IMR-90 (cell line): ENCODE measurements around the gene RAB11FIP3. TPM values are rescaled to one million over a fixed set of nuclear protein-coding genes. Genes with fewer than 3 reads are reported as not detected.

Experiments used
- ATAC-seq: fragments of 200-7000 bp; cut with Tn5 transposase; 2 replicates; pipeline ENCODE4 v1.9.1; 2020; ENCODE audit warnings: low read depth, mild to moderate bottlenecking, moderate library complexity
- BruUV-seq: library from RNA; stranded (reverse); fragments of 400-500 nt; replicated peaks from 2 replicates; lab custom pipeline; 2021; lab: Mats Ljungman, UMichigan
- CTCF ChIA-PET: fragments of 300-600 bp; formaldehyde crosslinking; extraction: SDS; loops from one replicate; lab custom pipeline; 2021; ENCODE audit warnings: antibody characterized with exemption; lab: Yijun Ruan, JAX
- POLR2A ChIA-PET: fragments of 300-600 bp; sonication (Branson Sonifier 250); formaldehyde crosslinking; loops from one replicate; lab custom pipeline; 2022; ENCODE audit warnings: antibody characterized with exemption; ENCODE audit not compliant: unreplicated experiment; lab: Charles Lee
- DNase-seq: peaks from one replicate; pipeline ENCODE4 v3.0.0; 2013
- H2AFZ ChIP-seq: replicated peaks from 2 replicates; pipeline ENCODE3; 2013; ENCODE audit warnings: low read length, mild to moderate bottlenecking; ENCODE audit not compliant: poor library complexity
- H2AK5ac ChIP-seq: 2 replicates; pipeline ENCODE4 v1.6.1; 2013; ENCODE audit warnings: low read depth, low read length, inconsistent platforms
- H2AK9ac ChIP-seq: replicated peaks from 2 replicates; pipeline ENCODE3; 2013; ENCODE audit warnings: mild to moderate bottlenecking, low read depth, low read length, moderate library complexity; ENCODE audit not compliant: poor library complexity
- H2BK120ac ChIP-seq: 2 replicates; pipeline ENCODE4 v1.6.1; 2013; ENCODE audit warnings: low read depth, low read length, inconsistent platforms
- H2BK15ac ChIP-seq: 3 replicates; pipeline ENCODE4 v1.6.1; 2013; ENCODE audit warnings: low read depth, low read length, inconsistent platforms
- H2BK20ac ChIP-seq: 2 replicates; pipeline ENCODE4 v1.6.1; 2013; ENCODE audit warnings: low read depth, mild to moderate bottlenecking, inconsistent platforms, low read length, moderate library complexity
- H2BK5ac ChIP-seq: 2 replicates; pipeline ENCODE4 v1.6.1; 2013; ENCODE audit warnings: mild to moderate bottlenecking, low read depth, low read length, inconsistent platforms; ENCODE audit not compliant: poor library complexity, severe bottlenecking
- H3K14ac ChIP-seq: replicated peaks from 2 replicates; pipeline ENCODE4 v1.6.1; 2013; ENCODE audit warnings: low read depth, low read length, inconsistent platforms
- H3K18ac ChIP-seq: 2 replicates; pipeline ENCODE4 v1.6.1; 2013; ENCODE audit warnings: low read depth, low read length, control low read depth
- H3K23ac ChIP-seq: 2 replicates; pipeline ENCODE4 v1.6.1; 2013; ENCODE audit warnings: low read depth, low read length, inconsistent platforms
- H3K27ac ChIP-seq: 2 replicates; pipeline ENCODE4 v1.5.1; 2013; ENCODE audit warnings: mild to moderate bottlenecking, control low read depth, low read length; ENCODE audit not compliant: insufficient read depth
- H3K27me3 ChIP-seq: 2 replicates; pipeline ENCODE4 v1.6.1; 2013; ENCODE audit warnings: low read length; ENCODE audit not compliant: control insufficient read depth, insufficient read depth
- H3K36me3 ChIP-seq: 2 replicates; pipeline ENCODE4 v1.6.1; 2013; ENCODE audit warnings: low read length, mixed read lengths; ENCODE audit not compliant: control insufficient read depth, insufficient read depth
- H3K4ac ChIP-seq: 2 replicates; pipeline ENCODE4 v1.6.1; 2013; ENCODE audit warnings: low read depth, low read length, inconsistent platforms
- H3K4me1 ChIP-seq: 2 replicates; pipeline ENCODE4 v1.6.1; 2013; ENCODE audit warnings: low read length, mixed read lengths; ENCODE audit not compliant: control insufficient read depth, insufficient read depth
- H3K4me2 ChIP-seq: 2 replicates; pipeline ENCODE4 v1.6.1; 2013; ENCODE audit warnings: low read depth, mild to moderate bottlenecking, control low read depth, low read length, moderate library complexity
- H3K4me3 ChIP-seq: 2 replicates; pipeline ENCODE4 v1.5.1; 2013; ENCODE audit warnings: low read depth, mild to moderate bottlenecking, control low read depth, low read length, moderate library complexity; ENCODE audit not compliant: insufficient read depth
- H3K56ac ChIP-seq: 2 replicates; pipeline ENCODE4 v1.6.1; 2013; ENCODE audit warnings: low read length, inconsistent platforms; ENCODE audit not compliant: insufficient read depth; ENCODE audit errors: extremely low read depth
- H3K79me1 ChIP-seq, 2 experiments: 2 replicates each; pipeline ENCODE4 v1.6.1; 2013; ENCODE audit warnings: low read length in 2 of 2, inconsistent platforms in 1 of 2, low read depth in 1 of 2
- H3K9ac ChIP-seq: 2 replicates; pipeline ENCODE4 v1.6.1; 2013; ENCODE audit warnings: low read depth, low read length, control low read depth
- H3K9me1 ChIP-seq: 2 replicates; pipeline ENCODE4 v1.6.1; 2013; ENCODE audit warnings: low read length, inconsistent platforms; ENCODE audit not compliant: insufficient read depth
- H3K9me3 ChIP-seq: 2 replicates; pipeline ENCODE4 v1.6.1; 2013; ENCODE audit warnings: low read length; ENCODE audit not compliant: control insufficient read depth, insufficient read depth
- H4K20me1 ChIP-seq: 2 replicates; pipeline ENCODE4 v1.6.1; 2013; ENCODE audit warnings: low read length, inconsistent platforms; ENCODE audit not compliant: insufficient read depth
- H4K5ac ChIP-seq: 2 replicates; pipeline ENCODE4 v1.6.1; 2013; ENCODE audit warnings: mild to moderate bottlenecking, low read depth, low read length, control low read depth
- H4K8ac ChIP-seq, 2 experiments: 2 replicates each; pipeline ENCODE4 v1.6.1; 2013; ENCODE audit warnings: low read depth in 2 of 2, low read length in 2 of 2, control low read depth in 1 of 2, inconsistent platforms in 1 of 2
- H4K91ac ChIP-seq: 2 replicates; pipeline ENCODE4 v1.6.1; 2013; ENCODE audit warnings: low read depth, low read length, inconsistent platforms; ENCODE audit not compliant: insufficient read depth
- MAZ ChIP-seq: IDR thresholded peaks from 2 replicates; pipeline ENCODE4 v1.6.1; 2012; ENCODE audit warnings: low read depth, mild to moderate bottlenecking, low read length, improper control_type of control experiment, moderate library complexity, borderline replicate concordance
- WGBS, 2 experiments: methylation state at CpG; one replicate each; pipeline versions ENCODE4 v1.1.5 to v1.1.7; 2013; ENCODE audit warnings: missing lambda C conversion rate in 2 of 2; ENCODE audit not compliant: insufficient read length in 1 of 2; ENCODE audit errors: extremely low coverage in 2 of 2; 5-methylcytosine and 5-hydroxymethylcytosine counted together
- dilution Hi-C: fragments of 300-500 bp; cut with HindIII; formaldehyde crosslinking; loops from one replicate; pipeline ENCODE4 v1.14.3; 2018; ENCODE audit warnings: low sequenced_read_pairs; ENCODE audit not compliant: unreplicated experiment
- in situ Hi-C: fragments of 300-500 bp; cut with MboI; formaldehyde crosslinking; loops from 3 replicates; pipeline ENCODE4 v1.14.3; 2019; ENCODE audit warnings: low sequenced_read_pairs, inconsistent platforms, mixed read lengths
- intact Hi-C: fragments of 100-400 bp; cut with micrococcal nuclease; formaldehyde crosslinking; loops from 2 replicates; pipeline ENCODE4 v1.10.0; 2022
- polyA plus RNA-seq, 3 experiments: library from polyadenylated mRNA; depleted of rRNA; stranded (reverse); fragments of >200 nt; gene quantifications; 2 replicates each; pipeline ENCODE4 v1.2.3, GENCODE V29; 2012; ENCODE audit warnings: low replicate concordance in 1 of 3
- total RNA-seq: library from RNA; depleted of rRNA; stranded (reverse); fragments of >200 nt; gene quantifications from 2 replicates; pipeline ENCODE4 v1.2.3, GENCODE V29; 2012

The RAB11FIP3 gene
- total and polyA plus RNA-seq, 2 of the 4 experiments (the other 2 are of a cell fraction) = 7.5 to 22.5 TPM

DNA sequence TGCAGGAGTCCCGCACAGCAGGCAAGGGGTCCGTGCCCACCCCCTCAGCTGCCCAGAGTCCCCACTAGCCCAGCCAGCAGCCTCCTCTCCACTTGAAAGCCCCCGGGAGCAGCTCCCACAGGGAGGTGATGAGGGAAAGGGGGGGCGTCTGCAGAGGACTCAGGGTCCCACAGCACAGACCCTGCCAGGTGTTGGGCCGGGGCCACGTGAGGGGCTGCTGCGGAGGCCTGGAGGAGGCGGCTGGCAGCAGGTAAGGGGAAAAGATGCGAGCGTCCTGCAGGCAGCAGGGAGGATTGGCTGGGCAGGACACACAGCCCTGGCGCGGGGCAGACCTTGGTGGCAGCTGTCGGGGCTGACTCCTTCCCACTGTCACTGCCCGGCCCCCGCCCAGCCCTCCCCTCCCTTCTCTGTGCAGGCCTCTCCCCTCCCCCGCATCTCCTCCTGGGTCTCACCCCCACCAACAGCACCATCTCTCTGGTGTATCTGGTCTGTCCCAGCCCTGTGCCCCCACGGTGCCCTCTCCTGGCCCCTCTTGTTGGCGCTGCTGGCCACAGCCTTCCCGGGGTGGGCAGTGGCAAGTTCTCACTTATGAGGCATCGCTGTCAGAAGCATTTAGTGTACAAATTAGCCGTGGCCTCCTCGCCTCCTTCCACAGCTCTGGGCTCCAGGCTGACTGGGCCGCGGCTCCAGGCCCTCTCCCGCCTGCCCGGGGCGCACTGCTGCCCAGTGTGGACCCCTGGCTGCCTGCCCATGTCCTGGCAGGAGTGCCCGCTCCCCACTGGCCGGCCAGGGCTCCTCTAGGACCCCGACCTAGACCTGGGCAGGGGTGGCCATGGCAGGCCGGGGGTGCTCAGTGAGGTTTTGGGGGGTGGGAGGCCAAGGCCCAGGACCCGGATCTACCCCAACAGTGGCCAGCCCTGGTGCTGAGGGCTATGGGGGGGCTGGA lies 130.4 kb downstream of the RAB11FIP3 start:
- H4K91ac ChIP-seq = no peak overlapping the region
- H2AFZ ChIP-seq = no peak overlapping the region
- H3K79me1 ChIP-seq = no peaks in the 10 kb centered on the region; a peak in 1 of 4 replicates
- H3K14ac ChIP-seq = no peak overlapping the region
- H3K4me2 ChIP-seq = no peak overlapping the region
- no peak overlapping the region for H4K5ac ChIP-seq
- DNase-seq = no peak
- peaks cover 29% of the 10 kb centered on the region for H3K27me3 ChIP-seq
- peaks cover 14% of the 10 kb centered on the region for H3K36me3 ChIP-seq
- H3K56ac ChIP-seq = no peak overlapping the region
- in situ Hi-C loops = no loop called here
- no peak overlapping the region for H3K23ac ChIP-seq
- ATAC-seq = no peak
- no peak overlapping the region for H3K4ac ChIP-seq
- no peak for TF ChIP-seq MAZ
- no peak overlapping the region for H2BK120ac ChIP-seq
- H4K20me1 ChIP-seq = 0 out of 2 replicates have a peak, but pooled peaks cover 9% of the 10 kb centered on the region
- no TSS peak for BruUV-seq
- H2BK20ac ChIP-seq = no peak overlapping the region
- 0 out of 2 replicates have a peak, but pooled peaks cover 3% of the 10 kb centered on the region for H3K4me1 ChIP-seq
- no peak overlapping the region for H2BK15ac ChIP-seq
- no peak overlapping the region for H4K8ac ChIP-seq
- H3K9me1 ChIP-seq = no peaks in the 10 kb centered on the region
- no peak overlapping the region for H3K4me3 ChIP-seq
- no peaks in the 10 kb centered on the region for H3K9me3 ChIP-seq
- intact Hi-C loops = no loop called here
- CTCF ChIA-PET = no interaction called here
- POLR2A ChIA-PET = no interaction called here
- H2AK5ac ChIP-seq = no peak overlapping the region
- no peak overlapping the region for H3K9ac ChIP-seq
- no peak overlapping the region for H3K27ac ChIP-seq
- WGBS, 2 experiments = 90% methylated on average over 11 of the region's 32 CpGs; no CpG with 5 or more reads in 1 of the 2 experiments
- H2AK9ac ChIP-seq = peak overlapping the region; percentile 70
- dilution Hi-C loops = no loop called here
- no peak overlapping the region for H3K18ac ChIP-seq
- H2BK5ac ChIP-seq = no peak overlapping the region
